Measurements from ENCODE around the gene POU3F1.
A peak's percentile ranks its signal among the peaks of the same experiment; 100 is the strongest.

Gene POU3F1

DNA sequence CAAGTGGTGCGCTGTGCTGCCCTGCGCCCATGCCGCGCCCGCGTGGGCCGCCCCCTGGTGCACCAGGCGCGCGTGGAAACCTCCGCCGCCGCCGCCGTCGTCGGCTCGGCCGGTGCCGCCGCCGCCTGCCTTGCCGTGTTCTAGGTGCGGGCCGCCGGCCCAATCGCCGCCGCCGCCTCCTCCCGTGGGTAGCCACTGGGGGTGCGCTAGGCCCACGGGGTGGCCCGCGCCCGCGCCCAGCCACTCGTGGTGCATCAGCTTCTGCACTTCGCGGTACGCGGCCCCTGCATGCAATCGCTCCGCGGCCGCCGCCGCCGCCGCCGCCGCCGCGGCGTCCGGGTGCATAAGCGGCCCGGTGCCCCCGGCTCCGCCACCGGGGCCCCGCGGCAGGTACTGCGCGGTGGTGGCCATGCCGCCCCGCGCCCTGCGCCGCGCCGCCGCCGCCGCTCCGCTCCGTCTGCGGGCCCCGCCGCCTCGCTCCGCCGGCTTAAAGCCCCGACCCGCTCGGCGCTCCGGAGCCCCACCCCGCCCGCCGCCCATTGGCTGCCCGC is at the start of gene POU3F1:
TSS of gene POU3F1 (minus strand) at position 461 of the 551 bp plus-strand sequence. CDS start at position 411, 50 bp downstream.
- Histone ChIP-seq H3K9me2 (replicated peaks; ENCODE audit: control insufficient read depth, low read length) (no peaks in the 10 kb centered on the region), H3K4me2 (ENCODE audit: low read length) (peak within 1 kb of the TSS; percentile 70), H3K36me3 (ENCODE audit: control insufficient read depth, low read length) (no peaks in the 10 kb centered on the region), H3K27me3 (ENCODE audit: control insufficient read depth, low read length) (peaks cover 48% of the 10 kb centered on the region), H3K27ac (ENCODE audit: low read depth, low read length) (no peak within 1 kb of the TSS), H3K9me3 (ENCODE audit: control insufficient read depth, insufficient read depth, low read length) (no peaks in the 10 kb centered on the region), H3K4me3 (ENCODE audit: low read length) (peak within 1 kb of the TSS; percentile 64), H3K79me2 (ENCODE audit: control insufficient read depth, low read length) (no peaks in the 10 kb centered on the region), H4K20me1 (ENCODE audit: control insufficient read depth, insufficient read depth, low read depth, low read length) (no peaks in the 10 kb centered on the region), H3K4me1 (ENCODE audit: control insufficient read depth, low read length) (peaks cover 17% of the 10 kb centered on the region), H3F3A (ENCODE audit: control insufficient read depth, insufficient read depth) (no peaks in the 10 kb centered on the region)
- TF ChIP-seq, protein P1, sequence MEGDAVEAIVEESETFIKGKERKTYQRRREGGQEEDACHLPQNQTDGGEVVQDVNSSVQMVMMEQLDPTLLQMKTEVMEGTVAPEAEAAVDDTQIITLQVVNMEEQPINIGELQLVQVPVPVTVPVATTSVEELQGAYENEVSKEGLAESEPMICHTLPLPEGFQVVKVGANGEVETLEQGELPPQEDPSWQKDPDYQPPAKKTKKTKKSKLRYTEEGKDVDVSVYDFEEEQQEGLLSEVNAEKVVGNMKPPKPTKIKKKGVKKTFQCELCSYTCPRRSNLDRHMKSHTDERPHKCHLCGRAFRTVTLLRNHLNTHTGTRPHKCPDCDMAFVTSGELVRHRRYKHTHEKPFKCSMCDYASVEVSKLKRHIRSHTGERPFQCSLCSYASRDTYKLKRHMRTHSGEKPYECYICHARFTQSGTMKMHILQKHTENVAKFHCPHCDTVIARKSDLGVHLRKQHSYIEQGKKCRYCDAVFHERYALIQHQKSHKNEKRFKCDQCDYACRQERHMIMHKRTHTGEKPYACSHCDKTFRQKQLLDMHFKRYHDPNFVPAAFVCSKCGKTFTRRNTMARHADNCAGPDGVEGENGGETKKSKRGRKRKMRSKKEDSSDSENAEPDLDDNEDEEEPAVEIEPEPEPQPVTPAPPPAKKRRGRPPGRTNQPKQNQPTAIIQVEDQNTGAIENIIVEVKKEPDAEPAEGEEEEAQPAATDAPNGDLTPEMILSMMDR (IDR thresholded peaks at IDR 0.05; ENCODE audit: low read depth, low read length, poor library complexity, severe bottlenecking): no peak
- TF ChIP-seq EZH2phosphoT487 (IDR thresholded peaks at IDR 0.05; ENCODE audit: borderline replicate concordance, low read length): no peak

DNA sequence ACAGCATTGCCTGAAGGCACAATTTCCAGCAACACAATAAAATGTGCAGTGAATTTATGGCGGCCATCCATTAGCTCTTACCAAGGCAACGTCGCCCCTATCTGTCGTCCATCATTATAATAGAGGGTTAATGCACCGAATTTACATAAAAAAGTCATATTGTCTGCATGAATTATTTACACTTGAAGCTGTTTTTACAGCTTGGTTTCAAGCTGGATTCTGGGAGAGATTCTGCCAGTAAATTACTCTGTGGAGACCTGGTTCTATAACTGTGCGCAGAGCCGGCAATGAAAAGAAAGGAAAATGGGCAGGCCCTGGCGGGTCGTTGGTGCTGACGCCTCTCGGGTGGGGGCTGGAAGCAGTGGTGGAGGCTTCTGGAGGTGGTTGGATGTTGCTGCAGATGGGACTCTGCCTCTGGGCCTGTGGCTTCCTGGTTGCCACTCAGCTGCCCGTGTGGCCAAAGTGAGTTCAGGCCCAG is 48.9 kb upstream of the POU3F1 start:
- Histone ChIP-seq H3K4me1 (ENCODE audit: control insufficient read depth, low read length) (no peaks in the 10 kb centered on the region), H3K79me2 (ENCODE audit: control insufficient read depth, low read length) (no peaks in the 10 kb centered on the region), H3K36me3 (ENCODE audit: control insufficient read depth, low read length) (no peaks in the 10 kb centered on the region), H3K27me3 (ENCODE audit: control insufficient read depth, low read length) (peaks cover 26% of the 10 kb centered on the region), H3K4me3 (ENCODE audit: low read length) (no peak overlapping the region), H3K9me3 (ENCODE audit: control insufficient read depth, insufficient read depth, low read length) (no peaks in the 10 kb centered on the region), H3K27ac (ENCODE audit: low read depth, low read length) (no peak overlapping the region), H3F3A (ENCODE audit: control insufficient read depth, insufficient read depth) (no peaks in the 10 kb centered on the region), H4K20me1 (ENCODE audit: control insufficient read depth, insufficient read depth, low read depth, low read length) (no peaks in the 10 kb centered on the region), H3K9me2 (replicated peaks; ENCODE audit: control insufficient read depth, low read length) (no peaks in the 10 kb centered on the region), H3K4me2 (ENCODE audit: low read length) (no peak overlapping the region)
- TF ChIP-seq EZH2phosphoT487 (IDR thresholded peaks at IDR 0.05; ENCODE audit: borderline replicate concordance, low read length): no peak
- TF ChIP-seq, protein P1 (IDR thresholded peaks at IDR 0.05; ENCODE audit: low read depth, low read length, poor library complexity, severe bottlenecking): no peak

DNA sequence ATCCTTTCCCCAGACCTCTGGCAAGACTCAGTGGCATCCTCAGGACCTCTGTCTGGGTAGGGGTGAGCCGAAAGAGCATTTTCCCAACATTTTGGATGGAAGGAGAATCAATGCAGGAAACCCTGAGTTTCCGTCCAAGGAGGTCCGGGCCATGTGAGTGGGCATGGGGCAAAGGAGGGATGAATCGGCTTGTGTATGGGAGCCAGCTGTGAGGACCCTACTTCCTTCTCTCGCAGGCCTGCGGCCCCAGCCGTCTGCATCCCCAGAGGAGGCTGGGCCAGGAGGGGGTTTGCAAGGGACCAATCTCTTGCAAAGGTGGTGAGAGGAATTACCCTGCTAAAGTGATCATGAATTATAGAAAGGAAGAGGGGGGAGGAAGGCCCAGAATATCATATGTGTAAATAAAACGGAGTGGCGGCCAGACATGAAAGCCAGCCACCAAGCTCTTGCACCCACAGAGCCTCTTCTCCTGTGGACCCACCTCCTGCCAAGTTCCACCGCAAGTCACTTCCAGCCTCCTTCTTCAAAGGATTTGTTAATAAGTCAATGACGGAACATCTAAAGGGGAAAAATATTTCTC is 48.2 kb upstream of the POU3F1 start:
- Histone ChIP-seq H3F3A (ENCODE audit: control insufficient read depth, insufficient read depth) (no peaks in the 10 kb centered on the region), H3K27ac (ENCODE audit: low read depth, low read length) (no peak overlapping the region), H3K4me3 (ENCODE audit: low read length) (no peak overlapping the region), H3K4me1 (ENCODE audit: control insufficient read depth, low read length) (no peaks in the 10 kb centered on the region), H4K20me1 (ENCODE audit: control insufficient read depth, insufficient read depth, low read depth, low read length) (no peaks in the 10 kb centered on the region), H3K4me2 (ENCODE audit: low read length) (no peak overlapping the region), H3K9me2 (replicated peaks; ENCODE audit: control insufficient read depth, low read length) (no peaks in the 10 kb centered on the region), H3K9me3 (ENCODE audit: control insufficient read depth, insufficient read depth, low read length) (no peaks in the 10 kb centered on the region), H3K36me3 (ENCODE audit: control insufficient read depth, low read length) (no peaks in the 10 kb centered on the region), H3K79me2 (ENCODE audit: control insufficient read depth, low read length) (no peaks in the 10 kb centered on the region), H3K27me3 (ENCODE audit: control insufficient read depth, low read length) (peaks cover 26% of the 10 kb centered on the region)
- TF ChIP-seq, protein P1 (IDR thresholded peaks at IDR 0.05; ENCODE audit: low read depth, low read length, poor library complexity, severe bottlenecking): no peak
- TF ChIP-seq EZH2phosphoT487 (IDR thresholded peaks at IDR 0.05; ENCODE audit: borderline replicate concordance, low read length): no peak
